MM.1S (cell line): ENCODE measurements around the gene FCHSD2.
"Not testable (repeated sequence)": the region's sequence is repeated elsewhere in the genome, so short reads cannot be mapped to it uniquely, and the experiment has no call there.

Source experiments
- EZH2phosphoT487 ChIP-seq: fragments of 300-600 bp; sonication (generic); IDR thresholded peaks from 2 replicates; pipeline ENCODE4 v1.6.1; 2018; ENCODE audit warnings: antibody characterized with exemption, low read length
- TF ChIP-seq, protein P1 (sequence below): fragments of 300-600 bp; sonication (generic); IDR thresholded peaks from 2 replicates; pipeline ENCODE4 v1.5.1; 2016; ENCODE audit warnings: antibody characterized with exemption, low read length, mixed read lengths

DNA sequence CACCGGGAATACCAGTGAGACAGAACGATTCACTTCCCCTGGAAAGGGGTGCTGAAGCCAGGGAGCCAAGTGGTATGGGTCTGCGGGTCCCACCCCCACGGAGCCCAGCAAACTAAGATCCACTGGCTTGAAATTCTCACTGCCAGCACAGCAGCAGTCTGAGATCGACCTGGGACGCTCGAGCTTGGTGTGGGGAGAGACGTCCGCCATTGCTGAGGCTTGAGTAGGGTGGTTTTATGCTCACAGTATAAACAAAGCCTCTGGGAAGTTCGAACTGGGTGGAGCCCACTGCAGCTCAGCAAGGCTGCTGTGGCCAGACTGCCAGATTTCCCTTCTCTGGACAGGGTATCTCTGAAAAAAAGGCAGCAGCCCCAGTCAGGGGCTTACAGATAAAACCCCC, 80.7 kb downstream of the FCHSD2 start:
- TF ChIP-seq, protein P1, sequence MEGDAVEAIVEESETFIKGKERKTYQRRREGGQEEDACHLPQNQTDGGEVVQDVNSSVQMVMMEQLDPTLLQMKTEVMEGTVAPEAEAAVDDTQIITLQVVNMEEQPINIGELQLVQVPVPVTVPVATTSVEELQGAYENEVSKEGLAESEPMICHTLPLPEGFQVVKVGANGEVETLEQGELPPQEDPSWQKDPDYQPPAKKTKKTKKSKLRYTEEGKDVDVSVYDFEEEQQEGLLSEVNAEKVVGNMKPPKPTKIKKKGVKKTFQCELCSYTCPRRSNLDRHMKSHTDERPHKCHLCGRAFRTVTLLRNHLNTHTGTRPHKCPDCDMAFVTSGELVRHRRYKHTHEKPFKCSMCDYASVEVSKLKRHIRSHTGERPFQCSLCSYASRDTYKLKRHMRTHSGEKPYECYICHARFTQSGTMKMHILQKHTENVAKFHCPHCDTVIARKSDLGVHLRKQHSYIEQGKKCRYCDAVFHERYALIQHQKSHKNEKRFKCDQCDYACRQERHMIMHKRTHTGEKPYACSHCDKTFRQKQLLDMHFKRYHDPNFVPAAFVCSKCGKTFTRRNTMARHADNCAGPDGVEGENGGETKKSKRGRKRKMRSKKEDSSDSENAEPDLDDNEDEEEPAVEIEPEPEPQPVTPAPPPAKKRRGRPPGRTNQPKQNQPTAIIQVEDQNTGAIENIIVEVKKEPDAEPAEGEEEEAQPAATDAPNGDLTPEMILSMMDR = not testable (repeated sequence)
- not testable (repeated sequence) for TF ChIP-seq EZH2phosphoT487
